ENCODE measurements around the gene FMO3.

FMO3 gene

GRCh38 chr1:171160639-171161354 lies 70.1 kb downstream of the FMO3 start:
- TF ChIP-seq CTCF (IDR thresholded peaks at IDR 0.05; ENCODE audit: low read depth, low read length, poor library complexity, severe bottlenecking), result no peak
- no peak for TF ChIP-seq EZH2phosphoT487 (IDR thresholded peaks at IDR 0.05; ENCODE audit: borderline replicate concordance, low read length)
- Histone ChIP-seq H3K9me2 (replicated peaks; ENCODE audit: control insufficient read depth, low read length) (no peaks in the 10 kb centered on the region), H3F3A (ENCODE audit: control insufficient read depth, insufficient read depth) (no peaks in the 10 kb centered on the region), H3K36me3 (ENCODE audit: control insufficient read depth, low read length) (no peaks in the 10 kb centered on the region), H3K27ac (ENCODE audit: low read depth, low read length) (no peak overlapping the region), H3K4me3 (ENCODE audit: low read length) (no peak overlapping the region), H3K9me3 (ENCODE audit: control insufficient read depth, insufficient read depth, low read length) (no peaks in the 10 kb centered on the region), H3K79me2 (ENCODE audit: control insufficient read depth, low read length) (no peaks in the 10 kb centered on the region), H4K20me1 (ENCODE audit: control insufficient read depth, insufficient read depth, low read depth, low read length) (no peaks in the 10 kb centered on the region), H3K27me3 (ENCODE audit: control insufficient read depth, low read length) (no peaks in the 10 kb centered on the region), H3K4me1 (ENCODE audit: control insufficient read depth, low read length) (no peaks in the 10 kb centered on the region), H3K4me2 (ENCODE audit: low read length) (no peak overlapping the region)

GRCh38 chr1:171161431-171161830 lies 70.7 kb downstream of the FMO3 start:
- no peak overlapping the region for H3K4me2 ChIP-seq (ENCODE audit: low read length)
- no peak overlapping the region for H3K27ac ChIP-seq (ENCODE audit: low read depth, low read length)
- H3K27me3 ChIP-seq (ENCODE audit: control insufficient read depth, low read length), result no peaks in the 10 kb centered on the region
- H3K4me1 ChIP-seq (ENCODE audit: control insufficient read depth, low read length), result no peaks in the 10 kb centered on the region
- H3K9me3 ChIP-seq (ENCODE audit: control insufficient read depth, insufficient read depth, low read length), result no peaks in the 10 kb centered on the region
- no peaks in the 10 kb centered on the region for H3K9me2 ChIP-seq (replicated peaks; ENCODE audit: control insufficient read depth, low read length)
- H3F3A ChIP-seq (ENCODE audit: control insufficient read depth, insufficient read depth), result no peaks in the 10 kb centered on the region
- H4K20me1 ChIP-seq (ENCODE audit: control insufficient read depth, insufficient read depth, low read depth, low read length), result no peaks in the 10 kb centered on the region
- H3K79me2 ChIP-seq (ENCODE audit: control insufficient read depth, low read length), result no peaks in the 10 kb centered on the region
- no peak overlapping the region for H3K4me3 ChIP-seq (ENCODE audit: low read length)
- TF ChIP-seq CTCF (IDR thresholded peaks at IDR 0.05; ENCODE audit: low read depth, low read length, poor library complexity, severe bottlenecking) (no peak), EZH2phosphoT487 (IDR thresholded peaks at IDR 0.05; ENCODE audit: borderline replicate concordance, low read length) (no peak)
- no peaks in the 10 kb centered on the region for H3K36me3 ChIP-seq (ENCODE audit: control insufficient read depth, low read length)

GRCh38 chr1:171166361-171166760 lies 75.7 kb downstream of the FMO3 start:
- TF ChIP-seq CTCF (IDR thresholded peaks at IDR 0.05; ENCODE audit: low read depth, low read length, poor library complexity, severe bottlenecking), result no peak
- no peak for TF ChIP-seq EZH2phosphoT487 (IDR thresholded peaks at IDR 0.05; ENCODE audit: borderline replicate concordance, low read length)
- no peaks in the 10 kb centered on the region for H3K27me3 ChIP-seq (ENCODE audit: control insufficient read depth, low read length)
- peaks cover 11% of the 10 kb centered on the region; the same call in 1 of the 2 replicates for H3K9me3 ChIP-seq (ENCODE audit: control insufficient read depth, insufficient read depth, low read length)
- H3K9me2 ChIP-seq (replicated peaks; ENCODE audit: control insufficient read depth, low read length), result no peaks in the 10 kb centered on the region
- H4K20me1 ChIP-seq (ENCODE audit: control insufficient read depth, insufficient read depth, low read depth, low read length), result no peaks in the 10 kb centered on the region
- no peaks in the 10 kb centered on the region for H3F3A ChIP-seq (ENCODE audit: control insufficient read depth, insufficient read depth)
- no peak overlapping the region for H3K4me2 ChIP-seq (ENCODE audit: low read length)
- no peaks in the 10 kb centered on the region for H3K79me2 ChIP-seq (ENCODE audit: control insufficient read depth, low read length)
- no peak overlapping the region for H3K4me3 ChIP-seq (ENCODE audit: low read length)
- H3K36me3 ChIP-seq (ENCODE audit: control insufficient read depth, low read length), result no peaks in the 10 kb centered on the region
- no peak overlapping the region for H3K27ac ChIP-seq (ENCODE audit: low read depth, low read length)
- no peaks in the 10 kb centered on the region; the same call in 1 of the 2 replicates for H3K4me1 ChIP-seq (ENCODE audit: control insufficient read depth, low read length)
